ENCODE measurements around the gene MAP1B. TPM values are rescaled to one million over a fixed set of nuclear protein-coding genes. Genes with fewer than 3 reads are reported as not detected.
A peak's percentile ranks its signal among the peaks of the same experiment; 100 is the strongest.

Gene MAP1B
- total RNA-seq, 1 experiment from 2014 or later: 163 TPM

DNA sequence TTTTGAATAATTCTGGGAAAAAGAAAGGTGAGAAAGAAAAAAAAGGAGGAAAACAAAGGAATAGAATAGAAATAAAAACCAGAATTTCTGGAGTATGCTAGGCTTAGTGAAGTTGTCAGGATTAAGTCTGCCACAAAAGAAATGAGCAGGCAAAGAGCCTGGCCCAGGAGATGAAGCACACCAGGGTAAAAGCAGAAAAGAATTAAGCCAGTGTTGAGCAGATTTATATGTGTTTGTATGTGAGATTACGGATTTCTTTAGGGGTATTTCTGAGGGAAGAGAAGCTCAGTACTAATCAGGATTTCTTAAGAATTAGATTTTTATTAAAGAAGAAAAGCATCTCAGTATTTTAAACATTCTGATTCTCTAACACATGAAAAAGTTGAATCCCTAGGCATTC, 138.3 kb downstream of the MAP1B start:
- H3K9me2 ChIP-seq (ENCODE audit: insufficient read depth): no peaks in the 10 kb centered on the region; the same call in 1 of the 2 replicates
- no peaks in the 10 kb centered on the region for H3K36me3 ChIP-seq (ENCODE audit: low read depth)
- no peaks in the 10 kb centered on the region for H3K9me3 ChIP-seq (ENCODE audit: insufficient read depth, low read depth)
- H3K4me2 ChIP-seq: no peak overlapping the region
- BruUV-seq (replicated peaks): no TSS peak
- no peak overlapping the region for H3K27ac ChIP-seq
- intact Hi-C loops (cut with micrococcal nuclease; ENCODE audit: unreplicated experiment): loop anchor here (5.0 kb wide), 1 partner anchor 33 kb away; no protein-coding TSS in a partner anchor
- peaks cover 24% of the 10 kb centered on the region for H3F3A ChIP-seq (ENCODE audit: insufficient read depth, low read depth)
- POLR2A ChIA-PET (ENCODE audit: unreplicated experiment): interaction anchor here (0.8 kb wide), 1 partner anchor 177 kb away, joined by 7 read pairs; no protein-coding TSS in a partner anchor
- DNase-seq: no peak
- no peak overlapping the region for H2AFZ ChIP-seq
- CTCF ChIA-PET: interaction anchor here (0.6 to 0.9 kb wide), 2 partner anchors 17 to 511 kb away, joined by 3 read pairs; no protein-coding TSS in a partner anchor
- peaks cover 41% of the 10 kb centered on the region for H3K79me2 ChIP-seq (ENCODE audit: low read depth)
- H4K20me1 ChIP-seq (ENCODE audit: insufficient read depth): no peaks in the 10 kb centered on the region
- H3K27me3 ChIP-seq (ENCODE audit: insufficient read depth, low read depth): no peaks in the 10 kb centered on the region
- TF ChIP-seq, protein P1, sequence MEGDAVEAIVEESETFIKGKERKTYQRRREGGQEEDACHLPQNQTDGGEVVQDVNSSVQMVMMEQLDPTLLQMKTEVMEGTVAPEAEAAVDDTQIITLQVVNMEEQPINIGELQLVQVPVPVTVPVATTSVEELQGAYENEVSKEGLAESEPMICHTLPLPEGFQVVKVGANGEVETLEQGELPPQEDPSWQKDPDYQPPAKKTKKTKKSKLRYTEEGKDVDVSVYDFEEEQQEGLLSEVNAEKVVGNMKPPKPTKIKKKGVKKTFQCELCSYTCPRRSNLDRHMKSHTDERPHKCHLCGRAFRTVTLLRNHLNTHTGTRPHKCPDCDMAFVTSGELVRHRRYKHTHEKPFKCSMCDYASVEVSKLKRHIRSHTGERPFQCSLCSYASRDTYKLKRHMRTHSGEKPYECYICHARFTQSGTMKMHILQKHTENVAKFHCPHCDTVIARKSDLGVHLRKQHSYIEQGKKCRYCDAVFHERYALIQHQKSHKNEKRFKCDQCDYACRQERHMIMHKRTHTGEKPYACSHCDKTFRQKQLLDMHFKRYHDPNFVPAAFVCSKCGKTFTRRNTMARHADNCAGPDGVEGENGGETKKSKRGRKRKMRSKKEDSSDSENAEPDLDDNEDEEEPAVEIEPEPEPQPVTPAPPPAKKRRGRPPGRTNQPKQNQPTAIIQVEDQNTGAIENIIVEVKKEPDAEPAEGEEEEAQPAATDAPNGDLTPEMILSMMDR (conservative IDR thresholded peaks at IDR 0.05): no peak
- no peak for TF ChIP-seq EZH2 (IDR thresholded peaks at IDR 0.05; ENCODE audit: low read depth)
- H3K4me1 ChIP-seq (replicated peaks; ENCODE audit: insufficient read depth): peaks cover 27% of the 10 kb centered on the region
- no peak overlapping the region for H3K4me3 ChIP-seq

DNA sequence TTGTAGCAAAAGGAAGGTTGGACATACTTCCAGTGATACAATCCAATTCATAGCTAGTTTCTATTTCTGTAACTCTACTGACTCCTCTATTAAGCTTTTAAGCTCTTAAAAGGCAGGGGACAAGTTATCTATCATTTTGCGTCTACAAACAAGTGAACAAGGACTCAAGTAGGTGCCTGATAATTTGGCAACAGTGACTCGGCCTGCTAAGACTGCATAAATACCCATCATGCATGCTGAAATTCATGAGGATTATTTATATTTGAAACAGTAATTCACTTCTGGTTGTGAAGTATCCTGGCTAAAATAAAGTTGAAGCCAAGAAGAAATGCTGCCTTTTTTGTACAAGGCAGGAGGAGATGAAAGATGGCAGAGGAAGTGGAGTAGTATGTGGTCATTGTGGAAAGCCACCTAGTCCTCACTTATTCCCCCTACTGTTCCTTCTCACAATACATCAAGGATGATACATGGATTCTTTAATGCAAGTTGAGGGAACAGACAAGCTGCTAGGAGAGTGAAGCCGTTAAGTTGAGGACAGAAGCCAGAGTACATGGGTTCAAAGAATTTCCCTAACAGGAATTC, 138.8 kb downstream of the MAP1B start:
- POLR2A ChIA-PET (ENCODE audit: unreplicated experiment): interaction anchor here (1.0 kb wide), 1 partner anchor 12 kb away, joined by 13 read pairs; no protein-coding TSS in a partner anchor
- H4K20me1 ChIP-seq (ENCODE audit: insufficient read depth): no peaks in the 10 kb centered on the region
- no peaks in the 10 kb centered on the region for H3K9me3 ChIP-seq (ENCODE audit: insufficient read depth, low read depth)
- DNase-seq: no peak
- BruUV-seq (replicated peaks): no TSS peak
- no peak overlapping the region for H3K4me3 ChIP-seq
- H2AFZ ChIP-seq: no peak overlapping the region
- H3K9me2 ChIP-seq (ENCODE audit: insufficient read depth): no peaks in the 10 kb centered on the region; the same call in 1 of the 2 replicates
- no peak overlapping the region for H3K27ac ChIP-seq
- H3K79me2 ChIP-seq (ENCODE audit: low read depth): peaks cover 41% of the 10 kb centered on the region
- peaks cover 27% of the 10 kb centered on the region for H3K4me1 ChIP-seq (replicated peaks; ENCODE audit: insufficient read depth)
- peaks cover 24% of the 10 kb centered on the region for H3F3A ChIP-seq (ENCODE audit: insufficient read depth, low read depth)
- no peaks in the 10 kb centered on the region for H3K27me3 ChIP-seq (ENCODE audit: insufficient read depth, low read depth)
- TF ChIP-seq, protein P1 (conservative IDR thresholded peaks at IDR 0.05): no peak
- no peak for TF ChIP-seq EZH2 (IDR thresholded peaks at IDR 0.05; ENCODE audit: low read depth)
- H3K36me3 ChIP-seq (ENCODE audit: low read depth): no peaks in the 10 kb centered on the region
- H3K4me2 ChIP-seq: no peak overlapping the region
- intact Hi-C loops (cut with micrococcal nuclease; ENCODE audit: unreplicated experiment): loop anchor here (5.0 kb wide), 1 partner anchor 34 kb away; no protein-coding TSS in a partner anchor
- CTCF ChIA-PET: no interaction called here

DNA sequence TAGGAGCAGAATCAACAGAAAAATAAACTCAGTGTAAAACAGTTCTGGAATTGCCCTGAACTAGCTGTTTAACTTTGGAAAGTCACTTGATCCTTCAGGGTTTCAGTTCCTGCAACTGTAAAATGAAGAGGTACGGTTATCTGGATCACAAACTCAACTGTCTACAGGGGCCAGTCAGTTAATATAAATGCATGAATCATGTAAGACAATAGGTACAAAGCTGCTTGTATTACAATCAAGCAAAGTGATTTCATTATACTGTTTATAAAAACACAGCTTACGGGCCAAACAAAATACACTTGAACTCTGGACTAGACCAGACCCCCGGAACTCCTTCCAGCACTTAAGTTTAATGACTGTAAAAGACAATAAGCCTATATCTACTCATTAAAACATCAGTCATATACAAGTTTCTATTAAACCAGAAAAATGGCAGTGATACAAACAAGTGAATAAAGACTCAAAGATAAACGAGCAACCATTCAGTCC, 139.7 kb downstream of the MAP1B start:
- peaks cover 41% of the 10 kb centered on the region for H3K79me2 ChIP-seq (ENCODE audit: low read depth)
- no peaks in the 10 kb centered on the region for H3K27me3 ChIP-seq (ENCODE audit: insufficient read depth, low read depth)
- DNase-seq: no peak
- TF ChIP-seq EZH2 (IDR thresholded peaks at IDR 0.05; ENCODE audit: low read depth): no peak
- TF ChIP-seq, protein P1 (conservative IDR thresholded peaks at IDR 0.05): no peak
- H4K20me1 ChIP-seq (ENCODE audit: insufficient read depth): no peaks in the 10 kb centered on the region
- BruUV-seq (replicated peaks): no TSS peak
- H3K4me1 ChIP-seq (replicated peaks; ENCODE audit: insufficient read depth): peaks cover 27% of the 10 kb centered on the region
- ChIA-PET POLR2A (ENCODE audit: unreplicated experiment) (interaction anchor here (1.0 kb wide), 1 partner anchor 13 kb away, joined by 13 read pairs; no protein-coding TSS in a partner anchor), CTCF (interaction anchor here (0.5 to 1.1 kb wide), 2 partner anchors 120 to 324 kb away, joined by 3 to 4 read pairs; no protein-coding TSS in a partner anchor)
- H3K27ac ChIP-seq: peak overlapping the region; percentile 91
- intact Hi-C loops (cut with micrococcal nuclease; ENCODE audit: unreplicated experiment): loop anchor here (5.0 kb wide), 1 partner anchor 35 kb away; no protein-coding TSS in a partner anchor
- peaks cover 24% of the 10 kb centered on the region for H3F3A ChIP-seq (ENCODE audit: insufficient read depth, low read depth)
- H3K4me3 ChIP-seq: no peak overlapping the region
- H3K9me3 ChIP-seq (ENCODE audit: insufficient read depth, low read depth): no peaks in the 10 kb centered on the region
- no peak overlapping the region for H2AFZ ChIP-seq
- no peaks in the 10 kb centered on the region for H3K36me3 ChIP-seq (ENCODE audit: low read depth)
- H3K4me2 ChIP-seq: peak overlapping the region; percentile 6; the same call in 1 of the 2 replicates
- no peaks in the 10 kb centered on the region; the same call in 1 of the 2 replicates for H3K9me2 ChIP-seq (ENCODE audit: insufficient read depth)
